Activated naive CD4-positive, alpha-beta T cell treated with anti-CD3 and anti-CD28 coated beads for 36 hours (primary cell): ENCODE results near the gene HEMGN. TPM values are rescaled to one million over a fixed set of nuclear protein-coding genes. Genes with fewer than 3 reads are reported as not detected.

Experiments used
- CTCF ChIA-PET: fragments of 350-600 bp; sonication (Branson Sonifier 250); formaldehyde crosslinking; loops from one replicate; lab custom pipeline; 2021; ENCODE audit warnings: antibody characterized with exemption; lab: Charles Lee
- DNase-seq: peaks from one replicate; pipeline ENCODE4 v3.0.0-alpha.2; 2020
- H3K27ac Mint-ChIP-seq: one replicate; pipeline ENCODE4 v1.8.0; 2021; ENCODE audit warnings: mild to moderate bottlenecking, mixed read lengths
- H3K27me3 Mint-ChIP-seq: one replicate; pipeline ENCODE4 v1.8.0; 2021; ENCODE audit warnings: low read depth, mixed read lengths
- H3K36me3 Mint-ChIP-seq: one replicate; pipeline ENCODE4 v1.8.0; 2021; ENCODE audit warnings: low read depth, mixed read lengths
- H3K4me1 Mint-ChIP-seq: one replicate; pipeline ENCODE4 v1.8.0; 2021; ENCODE audit warnings: low read depth, mixed read lengths
- H3K4me3 Mint-ChIP-seq: one replicate; pipeline ENCODE4 v1.8.0; 2021; ENCODE audit warnings: mild to moderate bottlenecking, moderate library complexity, mixed read lengths
- H3K9me3 Mint-ChIP-seq: one replicate; pipeline ENCODE4 v1.8.0; 2021; ENCODE audit warnings: mixed read lengths
- intact Hi-C: fragments of 100-400 bp; cut with micrococcal nuclease; formaldehyde crosslinking; loops from one replicate; pipeline ENCODE4 v1.15.1; 2023
- total RNA-seq, 2 experiments: library from RNA; stranded (reverse); gene quantifications; one replicate each; pipeline ENCODE4 v1.2.3, GENCODE V29; 2021

The HEMGN gene
- total RNA-seq, 2 experiments from 2014 or later, result 1.8 to 1.9 TPM

DNA sequence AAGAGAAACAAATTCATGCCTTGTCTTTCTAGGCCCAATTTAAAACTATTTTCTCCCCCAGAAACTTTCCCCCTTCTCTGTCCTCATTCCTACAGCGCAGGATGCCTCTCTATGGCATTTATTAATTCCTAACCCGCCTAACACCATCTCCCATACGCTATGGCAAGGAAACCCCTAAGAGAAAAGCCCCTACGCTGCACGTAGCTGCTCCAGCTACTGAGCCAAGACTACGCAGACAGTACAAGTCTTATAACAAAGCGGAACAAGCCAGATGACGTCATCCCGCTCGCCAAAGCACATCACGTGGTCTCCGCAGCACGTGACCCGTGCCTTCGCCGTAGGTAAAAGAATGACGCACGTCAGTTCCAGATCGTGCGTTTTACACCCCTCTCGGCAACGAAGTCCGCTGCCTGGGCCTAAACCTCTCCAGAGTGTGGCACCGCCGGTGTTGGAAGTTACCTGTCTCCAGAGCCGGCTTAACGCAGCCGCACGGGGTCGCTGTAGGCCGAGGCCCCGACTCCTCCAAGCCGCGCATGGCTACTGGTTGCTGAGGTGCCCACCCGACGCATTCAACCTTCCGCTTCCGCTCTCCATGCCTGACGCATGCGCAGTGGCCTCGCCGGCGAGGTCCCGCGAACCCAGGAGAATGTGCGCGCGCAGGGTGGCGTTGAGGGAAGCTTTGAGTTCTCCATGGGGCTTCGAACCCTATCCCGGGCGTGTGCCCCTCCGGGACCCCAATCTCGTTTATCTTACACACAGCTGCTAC lies 15.8 kb downstream of the HEMGN start, which contains the start of gene TRMO:
Gene TRMO (minus strand): TSS at position 542 of the 766 bp plus-strand sequence. CDS start 7 bp downstream, at position 535.
- Mint-ChIP-seq H3K27me3 (peaks cover 5% of the 10 kb centered on the region), H3K9me3 (no peaks in the 10 kb centered on the region), H3K4me3 (peak within 1 kb of the TSS; percentile 86), H3K36me3 (peaks cover 9% of the 10 kb centered on the region), H3K27ac (peak within 1 kb of the TSS; percentile 97), H3K4me1 (peaks cover 35% of the 10 kb centered on the region)
- CTCF ChIA-PET, result interaction anchor here (0.6 to 8.1 kb wide), 34 partner anchors 9 to 347 kb away, joined by 3 to 114 read pairs (median 6); partner anchors contain the start of genes ANP32B, HEMGN, TBC1D2 and TRIM14
- intact Hi-C loops, result loop anchor here (1.0 kb wide), 5 partner anchors 16 to 289 kb away; partner anchors contain the start of genes NCBP1 and TSTD2
- DNase-seq, result peak; percentile 98

DNA sequence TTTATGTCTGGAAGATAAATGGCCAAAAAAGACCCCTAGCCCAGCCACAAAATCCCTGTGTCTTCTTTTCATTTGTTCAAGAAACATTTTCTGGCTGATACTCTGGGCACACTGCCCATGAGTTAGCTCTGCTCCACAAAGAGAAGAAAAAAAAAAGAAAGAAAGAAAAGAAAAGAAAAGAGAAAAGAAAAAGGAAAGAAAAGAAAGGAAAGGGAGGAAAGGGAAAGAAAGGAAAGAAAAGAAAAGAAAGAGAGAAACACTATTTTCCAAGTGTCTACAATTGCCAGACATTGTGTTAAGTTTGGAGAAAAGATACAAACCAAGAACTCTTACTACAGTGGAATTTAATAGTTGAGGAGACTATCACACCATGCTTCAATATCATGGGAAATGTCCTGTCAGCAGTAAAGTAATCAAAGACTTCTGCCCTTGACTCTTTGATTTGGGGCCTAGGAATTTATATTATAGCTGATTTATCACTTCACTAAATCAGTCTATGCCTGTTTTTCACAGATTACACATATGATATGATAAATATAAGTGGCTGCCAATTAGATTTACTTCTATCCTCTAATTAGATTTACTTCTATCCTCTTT lies 18.7 kb downstream of the HEMGN start:
- intact Hi-C loops, result no loop called here

DNA sequence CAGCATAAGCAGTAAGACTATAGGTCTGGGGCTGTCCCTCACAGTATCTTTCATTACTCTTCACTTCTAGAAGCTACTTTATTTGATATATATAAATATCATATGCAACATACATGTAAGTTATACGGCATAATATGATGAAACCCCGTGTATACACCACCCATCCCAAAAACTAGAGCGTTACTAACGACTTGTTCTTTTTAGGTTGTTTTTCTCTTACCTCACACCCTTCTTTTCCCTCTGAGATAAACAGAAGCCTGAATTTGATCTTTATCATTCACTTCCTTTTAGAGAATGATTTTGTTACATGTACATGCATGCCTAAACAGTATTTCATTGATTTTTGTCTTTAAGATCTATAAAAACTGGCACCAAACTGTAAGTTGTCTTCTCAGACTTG lies 19.4 kb downstream of the HEMGN start:
- H3K27me3 Mint-ChIP-seq, result peaks cover 5% of the 10 kb centered on the region
- intact Hi-C loops, result loop anchor here (1.0 kb wide), 1 partner anchor 12 kb away; no protein-coding TSS in a partner anchor
- no peaks in the 10 kb centered on the region for H3K9me3 Mint-ChIP-seq
- peaks cover 50% of the 10 kb centered on the region for H3K4me1 Mint-ChIP-seq
- CTCF ChIA-PET, result interaction anchor here (0.7 to 8.1 kb wide), 2 partner anchors 14 to 41 kb away, joined by 3 to 114 read pairs; no protein-coding TSS in a partner anchor
- H3K36me3 Mint-ChIP-seq, result peaks cover 16% of the 10 kb centered on the region
- peak overlapping the region; percentile 97 for H3K27ac Mint-ChIP-seq
- H3K4me3 Mint-ChIP-seq, result peak overlapping the region; percentile 86
- no peak for DNase-seq

More for the DNA sequence above, 18.7 kb downstream of the HEMGN start:
- DNase-seq, result no peak
- peaks cover 53% of the 10 kb centered on the region for H3K4me1 Mint-ChIP-seq
- peak overlapping the region; percentile 86 for H3K4me3 Mint-ChIP-seq
- H3K27ac Mint-ChIP-seq, result peak overlapping the region; percentile 97
- peaks cover 5% of the 10 kb centered on the region for H3K27me3 Mint-ChIP-seq
- peaks cover 16% of the 10 kb centered on the region for H3K36me3 Mint-ChIP-seq
- no peaks in the 10 kb centered on the region for H3K9me3 Mint-ChIP-seq
- CTCF ChIA-PET, result interaction anchor here (0.7 to 8.1 kb wide), 5 partner anchors 15 to 210 kb away, joined by 3 to 114 read pairs (median 4); no protein-coding TSS in a partner anchor

DNA sequence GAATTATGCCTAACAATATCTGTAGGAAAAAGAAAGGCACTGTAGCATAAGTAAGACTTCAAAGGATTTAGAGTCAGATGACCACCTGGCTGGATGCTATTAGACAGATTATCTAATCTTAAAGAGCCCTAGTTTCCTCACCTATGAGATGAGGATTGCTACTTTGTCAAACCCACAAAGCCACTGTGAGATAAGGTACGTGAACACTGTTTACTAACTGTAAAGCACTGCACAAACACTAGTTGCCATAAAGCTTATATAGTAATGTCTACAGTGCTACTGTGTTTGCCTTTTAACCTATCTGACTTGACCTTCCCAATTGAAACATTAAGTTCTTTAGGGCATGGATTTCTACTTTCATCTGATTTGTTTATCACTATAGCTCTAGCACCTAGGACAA lies 26.0 kb downstream of the HEMGN start:
- Mint-ChIP-seq H3K4me1 (peaks cover 45% of the 10 kb centered on the region), H3K36me3 (peaks cover 17% of the 10 kb centered on the region), H3K9me3 (no peaks in the 10 kb centered on the region), H3K27me3 (no peaks in the 10 kb centered on the region), H3K4me3 (no peak overlapping the region), H3K27ac (no peak overlapping the region)
- DNase-seq, result no peak
- intact Hi-C loops, result no loop called here
- CTCF ChIA-PET, result interaction anchor here (1.4 to 3.5 kb wide), 2 partner anchors 10 to 11 kb away, joined by 6 to 11 read pairs; partner anchors contain the start of gene TRMO

DNA sequence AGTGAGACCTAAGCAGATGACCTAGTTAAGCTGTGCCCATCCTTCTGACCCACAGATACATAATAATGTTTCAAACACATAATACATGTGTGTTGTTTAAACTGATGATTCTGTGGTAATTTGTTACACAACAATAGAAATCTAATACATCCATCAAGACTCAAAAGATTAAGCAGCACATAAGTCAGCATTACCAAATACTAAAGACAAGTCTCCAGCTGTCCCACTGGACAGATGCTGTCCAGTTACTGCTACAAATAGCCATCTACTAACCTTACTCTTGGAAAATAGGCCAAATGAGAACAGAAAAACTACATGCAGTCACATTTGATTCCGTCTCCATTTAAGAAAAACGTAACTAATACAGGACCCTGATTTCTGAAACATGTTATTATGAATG lies 26.4 kb downstream of the HEMGN start:
- DNase-seq, result no peak
- no peaks in the 10 kb centered on the region for H3K9me3 Mint-ChIP-seq
- H3K4me1 Mint-ChIP-seq, result peaks cover 44% of the 10 kb centered on the region
- H3K36me3 Mint-ChIP-seq, result peaks cover 17% of the 10 kb centered on the region
- no peaks in the 10 kb centered on the region for H3K27me3 Mint-ChIP-seq
- H3K4me3 Mint-ChIP-seq, result no peak overlapping the region
- intact Hi-C loops, result no loop called here
- CTCF ChIA-PET, result interaction anchor here (1.4 to 3.5 kb wide), 2 partner anchors 10 to 11 kb away, joined by 6 to 11 read pairs; partner anchors contain the start of gene TRMO
- H3K27ac Mint-ChIP-seq, result no peak overlapping the region

DNA sequence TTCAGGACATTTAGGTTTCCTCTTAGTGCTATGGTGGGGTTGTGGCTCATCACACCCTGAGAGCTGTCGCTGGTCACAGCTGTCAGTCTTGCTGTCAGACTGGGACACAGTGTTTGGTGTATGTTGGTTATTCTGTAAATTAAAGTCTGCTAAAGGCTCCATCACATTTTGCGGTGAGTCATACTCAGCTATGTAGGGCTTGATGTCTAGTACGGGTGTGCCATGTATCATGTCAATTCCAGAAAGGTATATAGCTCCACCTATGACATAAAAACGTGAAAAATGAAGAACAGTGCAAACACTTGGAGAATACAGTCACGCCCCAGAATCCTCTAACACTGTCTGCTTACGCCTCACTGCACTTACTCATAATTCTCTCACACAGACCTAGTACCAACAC lies 27.6 kb downstream of the HEMGN start:
- Mint-ChIP-seq H3K27me3 (no peaks in the 10 kb centered on the region), H3K9me3 (no peaks in the 10 kb centered on the region), H3K4me3 (no peak overlapping the region), H3K27ac (peak overlapping the region; percentile 86), H3K36me3 (peaks cover 21% of the 10 kb centered on the region), H3K4me1 (peaks cover 48% of the 10 kb centered on the region)
- DNase-seq, result no peak
- intact Hi-C loops, result no loop called here
- CTCF ChIA-PET, result interaction anchor here (3.5 kb wide), 1 partner anchor 12 kb away, joined by 11 read pairs; the partner anchor contains the start of gene TRMO

DNA sequence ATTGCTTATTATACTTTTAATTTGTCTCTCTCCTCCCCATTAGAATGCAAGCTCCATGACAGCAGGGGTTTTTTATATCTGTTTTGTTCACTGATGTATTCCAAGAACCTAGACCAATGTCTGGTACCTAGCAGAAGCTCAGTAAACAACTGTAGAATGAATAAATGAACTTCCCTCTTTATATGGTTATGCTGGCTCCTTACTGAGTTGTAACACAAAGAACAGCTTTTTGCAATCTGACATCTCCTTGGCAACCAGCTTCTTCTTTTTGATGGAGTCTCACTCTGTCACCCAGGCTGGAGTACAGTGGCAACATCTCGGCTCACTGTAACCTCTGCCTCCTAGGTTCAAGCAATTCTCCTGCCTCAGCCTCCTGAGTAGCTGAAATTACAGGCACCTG lies 29.3 kb downstream of the HEMGN start:
- peak overlapping the region; percentile 86 for H3K27ac Mint-ChIP-seq
- CTCF ChIA-PET, result interaction anchor here (0.6 to 10.4 kb wide), 4 partner anchors 8 to 247 kb away, joined by 3 to 114 read pairs (median 4); partner anchors contain the start of gene TRMO
- no peak for DNase-seq
- H3K36me3 Mint-ChIP-seq, result peaks cover 17% of the 10 kb centered on the region
- H3K4me3 Mint-ChIP-seq, result no peak overlapping the region
- no peaks in the 10 kb centered on the region for H3K9me3 Mint-ChIP-seq
- intact Hi-C loops, result loop anchor here (5.0 kb wide), 1 partner anchor 349 kb away; the partner anchor contains the start of gene TBC1D2
- peaks cover 49% of the 10 kb centered on the region for H3K4me1 Mint-ChIP-seq
- no peaks in the 10 kb centered on the region for H3K27me3 Mint-ChIP-seq

DNA sequence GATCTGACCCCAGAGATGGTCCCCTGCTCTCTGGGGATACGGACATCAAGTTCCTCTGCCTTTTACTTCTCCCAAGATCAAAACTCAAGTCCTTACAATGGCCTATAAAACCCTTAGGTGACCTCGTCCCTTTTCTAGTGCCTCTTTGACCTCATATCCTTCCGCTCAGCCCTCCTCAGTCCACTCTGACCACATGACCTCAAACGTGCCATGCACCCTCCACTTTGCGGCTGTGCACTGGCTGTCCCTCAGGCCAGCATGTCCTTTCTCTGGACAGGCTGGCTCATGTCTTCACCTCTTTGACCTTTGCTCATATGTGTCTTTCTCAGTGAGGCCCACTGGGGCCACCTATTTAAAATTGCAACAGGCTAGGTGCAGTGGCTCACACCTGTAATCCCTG lies 30.3 kb downstream of the HEMGN start:
- Mint-ChIP-seq H3K4me1 (peaks cover 59% of the 10 kb centered on the region), H3K9me3 (no peaks in the 10 kb centered on the region), H3K27ac (peak overlapping the region; percentile 76), H3K27me3 (no peaks in the 10 kb centered on the region), H3K36me3 (peaks cover 14% of the 10 kb centered on the region), H3K4me3 (no peak overlapping the region)
- DNase-seq, result no peak
- intact Hi-C loops, result loop anchor here (5.0 kb wide), 1 partner anchor 350 kb away; the partner anchor contains the start of gene TBC1D2
- CTCF ChIA-PET, result interaction anchor here (1.1 to 10.4 kb wide), 2 partner anchors 13 to 211 kb away, joined by 3 to 114 read pairs; partner anchors contain the start of gene TRMO

DNA sequence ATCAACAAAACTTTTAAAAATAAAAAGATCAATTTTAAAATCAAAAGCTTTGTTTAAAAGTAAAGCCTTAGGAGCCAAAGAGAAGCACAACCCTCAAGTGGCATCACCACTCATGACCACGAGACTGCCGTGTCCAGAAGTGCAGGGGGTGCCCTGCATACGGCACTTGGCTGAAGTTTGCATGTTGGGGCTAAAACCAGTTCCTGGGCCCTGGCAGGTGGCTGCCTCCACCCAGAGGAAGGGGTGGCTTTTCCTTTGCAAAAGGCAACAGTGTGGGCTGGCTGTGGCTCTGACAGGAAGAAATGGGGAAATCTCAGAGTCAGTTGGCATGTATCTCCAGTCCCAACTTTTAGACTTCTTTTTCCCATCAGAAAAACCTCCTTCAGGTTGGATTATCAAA lies 30.9 kb downstream of the HEMGN start:
- Mint-ChIP-seq H3K4me3 (no peak overlapping the region), H3K27me3 (no peaks in the 10 kb centered on the region), H3K4me1 (peaks cover 62% of the 10 kb centered on the region), H3K9me3 (no peaks in the 10 kb centered on the region), H3K27ac (peak overlapping the region; percentile 98), H3K36me3 (peaks cover 14% of the 10 kb centered on the region)
- intact Hi-C loops, result loop anchor here (5.0 kb wide), 1 partner anchor 350 kb away; the partner anchor contains the start of gene TBC1D2
- peak; percentile 36 for DNase-seq
- CTCF ChIA-PET, result interaction anchor here (0.6 to 12.9 kb wide), 5 partner anchors 11 to 211 kb away, joined by 3 to 170 read pairs (median 4); partner anchors contain the start of gene TRMO

GRCh38 chr9:97906236-97906831 lies 31.6 kb downstream of the HEMGN start:
- intact Hi-C loops, result loop anchor here (1.0 to 5.0 kb wide), 3 partner anchors 12 to 351 kb away; partner anchors contain the start of genes TBC1D2 and TRMO
- Mint-ChIP-seq H3K9me3 (no peaks in the 10 kb centered on the region), H3K4me3 (peak overlapping the region; percentile 80), H3K27me3 (no peaks in the 10 kb centered on the region), H3K4me1 (peaks cover 69% of the 10 kb centered on the region), H3K27ac (peak overlapping the region; percentile 98), H3K36me3 (peaks cover 15% of the 10 kb centered on the region)
- CTCF ChIA-PET, result interaction anchor here (0.6 to 12.9 kb wide), 6 partner anchors 10 to 77 kb away, joined by 3 to 170 read pairs (median 4); partner anchors contain the start of genes ANP32B and TRMO
- DNase-seq, result peak; percentile 66

GRCh38 chr9:97905228-97905627 lies 32.7 kb downstream of the HEMGN start:
- CTCF ChIA-PET, result interaction anchor here (0.8 to 12.9 kb wide), 5 partner anchors 9 to 209 kb away, joined by 3 to 170 read pairs (median 6); partner anchors contain the start of gene TRMO
- Mint-ChIP-seq H3K9me3 (no peaks in the 10 kb centered on the region), H3K4me1 (peaks cover 75% of the 10 kb centered on the region), H3K36me3 (peaks cover 15% of the 10 kb centered on the region), H3K27me3 (no peaks in the 10 kb centered on the region), H3K4me3 (peak overlapping the region; percentile 74), H3K27ac (peak overlapping the region; percentile 83)
- peak; percentile 53 for DNase-seq
- intact Hi-C loops, result loop anchor here (2.0 to 5.0 kb wide), 2 partner anchors 272 to 352 kb away; partner anchors contain the start of genes NCBP1, TBC1D2 and TSTD2
